Fibroblast of the aortic adventitia (primary cell): ENCODE results near the gene SSNA1. TPM values are rescaled to one million over a fixed set of nuclear protein-coding genes. Genes with fewer than 3 reads are reported as not detected.
"Not testable (repeated sequence)": the region's sequence is repeated elsewhere in the genome, so short reads cannot be mapped to it uniquely, and the experiment has no call there.

Experiments used
- DNase-seq: peaks from one replicate; pipeline ENCODE4 v3.0.0-alpha.2; 2010; ENCODE audit warnings: low read depth
- H3K4me3 ChIP-seq: 2 replicates; pipeline ENCODE4 v1.5.1; 2011; ENCODE audit warnings: low read depth, mild to moderate bottlenecking, control low read depth, low read length, moderate library complexity
- small RNA-seq: library from RNA; depleted of rRNA; stranded (forward); fragments of <200 nt; gene quantifications from one replicate; pipeline ENCODE3, GENCODE V24; 2012
- total RNA-seq: library from RNA; depleted of rRNA; stranded (reverse); fragments of >200 nt; gene quantifications from 2 replicates; pipeline ENCODE4 v1.2.3, GENCODE V29; 2012; ENCODE audit warnings: low replicate concordance
- TF ChIP-seq, protein P1 (sequence below): IDR thresholded peaks from 2 replicates; pipeline ENCODE4 v1.5.1; 2011; ENCODE audit warnings: mild to moderate bottlenecking, low read length, control low read depth, inconsistent platforms; ENCODE audit not compliant: insufficient read depth

SSNA1 gene
- total RNA-seq, 1 donor, result 51.5 TPM

DNA sequence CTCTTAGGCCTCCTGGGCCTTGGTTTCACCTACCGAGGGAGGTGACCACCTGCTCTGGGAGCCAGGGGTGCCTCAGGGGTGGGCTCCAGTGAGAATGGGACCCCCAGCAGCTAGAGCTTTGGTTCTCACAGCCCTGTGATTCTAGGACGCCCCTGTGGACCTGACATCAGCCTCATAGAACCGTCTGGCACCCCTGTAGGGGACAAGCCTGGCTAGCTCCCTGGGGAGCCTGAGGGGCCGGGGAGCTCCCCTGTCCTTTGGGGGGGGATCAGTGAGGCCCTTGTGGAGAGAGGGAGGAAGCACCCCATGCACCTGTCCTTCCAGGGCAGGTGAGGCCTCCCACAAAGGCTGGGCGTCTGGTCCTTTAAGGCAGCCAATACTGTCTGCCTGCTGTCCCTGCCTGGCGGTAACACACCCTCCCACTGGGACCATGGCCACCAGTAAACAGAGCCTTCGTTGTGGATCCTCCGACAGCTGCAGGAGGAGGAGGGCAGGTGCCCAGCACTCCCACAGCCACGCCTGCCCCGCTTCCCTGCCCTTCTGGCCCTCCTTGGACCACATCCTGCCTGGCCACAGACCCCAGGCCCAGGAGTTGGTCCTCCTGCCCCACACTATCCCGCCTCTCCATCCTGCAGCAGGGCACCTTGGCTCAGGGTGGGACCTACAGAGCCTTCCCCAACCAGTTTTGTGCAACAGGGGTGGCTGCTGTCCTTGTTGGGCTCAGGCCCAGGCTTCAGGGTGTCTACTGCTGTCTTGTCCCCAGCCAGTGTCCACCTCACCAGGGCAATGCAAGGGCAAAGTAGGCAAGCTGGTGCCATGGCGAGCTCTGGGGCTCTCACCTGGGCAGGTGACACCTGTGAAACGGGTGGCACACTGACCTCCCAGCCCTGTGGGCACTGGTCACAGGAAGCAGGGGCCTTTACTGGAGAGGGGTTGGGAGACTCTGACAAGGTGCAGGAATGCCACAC is 49.6 kb downstream of the SSNA1 start:
- TF ChIP-seq, protein P1, sequence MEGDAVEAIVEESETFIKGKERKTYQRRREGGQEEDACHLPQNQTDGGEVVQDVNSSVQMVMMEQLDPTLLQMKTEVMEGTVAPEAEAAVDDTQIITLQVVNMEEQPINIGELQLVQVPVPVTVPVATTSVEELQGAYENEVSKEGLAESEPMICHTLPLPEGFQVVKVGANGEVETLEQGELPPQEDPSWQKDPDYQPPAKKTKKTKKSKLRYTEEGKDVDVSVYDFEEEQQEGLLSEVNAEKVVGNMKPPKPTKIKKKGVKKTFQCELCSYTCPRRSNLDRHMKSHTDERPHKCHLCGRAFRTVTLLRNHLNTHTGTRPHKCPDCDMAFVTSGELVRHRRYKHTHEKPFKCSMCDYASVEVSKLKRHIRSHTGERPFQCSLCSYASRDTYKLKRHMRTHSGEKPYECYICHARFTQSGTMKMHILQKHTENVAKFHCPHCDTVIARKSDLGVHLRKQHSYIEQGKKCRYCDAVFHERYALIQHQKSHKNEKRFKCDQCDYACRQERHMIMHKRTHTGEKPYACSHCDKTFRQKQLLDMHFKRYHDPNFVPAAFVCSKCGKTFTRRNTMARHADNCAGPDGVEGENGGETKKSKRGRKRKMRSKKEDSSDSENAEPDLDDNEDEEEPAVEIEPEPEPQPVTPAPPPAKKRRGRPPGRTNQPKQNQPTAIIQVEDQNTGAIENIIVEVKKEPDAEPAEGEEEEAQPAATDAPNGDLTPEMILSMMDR, result no peak

DNA sequence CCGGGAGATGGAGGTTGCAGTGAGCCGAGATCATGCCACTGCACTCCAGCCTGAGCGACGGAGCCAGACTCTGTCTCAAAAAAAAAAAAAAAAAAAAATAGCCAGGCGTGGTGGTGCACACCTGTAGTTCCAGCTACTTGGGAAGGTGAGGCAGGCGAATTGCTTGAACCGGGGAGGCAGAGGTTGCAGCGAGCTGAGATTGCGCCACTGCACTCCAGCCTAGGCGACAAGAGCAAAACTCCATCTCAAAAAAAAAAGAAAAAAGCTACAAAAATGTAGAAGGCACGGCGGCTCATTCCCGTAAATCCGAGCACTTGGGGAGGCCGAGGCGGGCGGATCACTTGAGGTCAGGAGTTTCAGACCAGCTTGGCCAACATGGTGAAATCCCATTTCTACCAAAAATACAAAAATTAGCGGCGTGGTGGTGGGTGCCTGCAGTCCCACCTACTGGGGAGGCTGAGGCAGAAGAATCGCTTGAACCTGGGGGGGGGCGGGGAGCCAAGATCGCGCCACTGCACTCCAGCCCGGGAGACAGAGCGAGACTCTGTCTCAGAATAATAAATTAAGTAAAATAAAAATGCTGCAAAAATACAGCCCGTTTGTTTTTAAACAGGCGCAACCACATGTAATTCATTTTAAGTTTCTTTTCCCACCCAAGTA is 51.2 kb downstream of the SSNA1 start:
- peak overlapping the region; percentile 72 for H3K4me3 ChIP-seq
- DNase-seq, result not testable (repeated sequence)

More for the DNA sequence above, 49.6 kb downstream of the SSNA1 start:
- H3K4me3 ChIP-seq, result no peak overlapping the region
- no peak for DNase-seq

Small RNA genes lying within 50 kb of the gene (small RNA-seq; reads per million reads assigned to genes)
- gene MIR3621, result not detected

Other genes starting within 250 kb of the SSNA1 start
- gene FBXW5, start 243.9 kb upstream of the SSNA1 start, total RNA-seq, result 52.6 and 139 TPM in 2 replicates
- 0.36 TPM in 1 of 2 replicates, not detected in the other for gene C8G, start 243.4 kb upstream of the SSNA1 start, total RNA-seq
- not detected in 2 replicates for gene LCN12, start 236.4 kb upstream of the SSNA1 start, total RNA-seq
- 27.6 and 32.8 TPM in 2 replicates for gene PTGDS, start 211.2 kb upstream of the SSNA1 start, total RNA-seq
- gene LCNL1, start 205.7 kb upstream of the SSNA1 start, total RNA-seq, result 0.54 and 15.3 TPM in 2 replicates
- gene PAXX, start 196.3 kb upstream of the SSNA1 start, total RNA-seq, result 7.1 and 18.3 TPM in 2 replicates
- gene CLIC3, start 192.1 kb upstream of the SSNA1 start, total RNA-seq, result 4.3 and 5.2 TPM in 2 replicates
- 21.0 and 25.0 TPM in 2 replicates for gene ABCA2, start 160.4 kb upstream of the SSNA1 start, total RNA-seq
- gene FUT7, start 156.6 kb upstream of the SSNA1 start, total RNA-seq, result not detected in 2 replicates
- 23.8 and 31.6 TPM in 2 replicates for gene NPDC1, start 142.5 kb upstream of the SSNA1 start, total RNA-seq
- gene ENTPD2, start 134.6 kb upstream of the SSNA1 start, total RNA-seq, result 0.09 TPM in 1 of 2 replicates, not detected in the other
- gene SAPCD2, start 118.1 kb upstream of the SSNA1 start, total RNA-seq, result 0.41 and 1.5 TPM in 2 replicates
- gene UAP1L1, start 111.2 kb upstream of the SSNA1 start, total RNA-seq, result 12.7 and 17.7 TPM in 2 replicates
- 50.8 and 103 TPM in 2 replicates for gene MAN1B1, start 101.7 kb upstream of the SSNA1 start, total RNA-seq
- gene DPP7, start 73.9 kb upstream of the SSNA1 start, total RNA-seq, result 69.5 and 72.3 TPM in 2 replicates
- not detected in 2 replicates for gene GRIN1, start 49.5 kb upstream of the SSNA1 start, total RNA-seq
- not detected in 2 replicates for gene LRRC26, start 18.6 kb upstream of the SSNA1 start, total RNA-seq
- not detected in 2 replicates for gene TMEM210, start 16.6 kb upstream of the SSNA1 start, total RNA-seq
- 25.7 and 28.0 TPM in 2 replicates for gene ANAPC2, start 116 bp upstream of the SSNA1 start, total RNA-seq
- 8.0 and 10.5 TPM in 2 replicates for gene TPRN, start 12.1 kb downstream of the SSNA1 start, total RNA-seq
- 32.3 and 34.7 TPM in 2 replicates for gene TMEM203, start 17.0 kb downstream of the SSNA1 start, total RNA-seq
- 8.5 and 8.6 TPM in 2 replicates for gene NDOR1, start 17.0 kb downstream of the SSNA1 start, total RNA-seq
- 0.45 TPM in 1 of 2 replicates, not detected in the other for gene RNF208, start 33.6 kb downstream of the SSNA1 start, total RNA-seq
- 0.36 and 0.49 TPM in 2 replicates for gene CYSRT1, start 36.5 kb downstream of the SSNA1 start, total RNA-seq
- 0.09 TPM in 1 of 2 replicates, not detected in the other for gene RNF224, start 38.8 kb downstream of the SSNA1 start, total RNA-seq
- not detected in 2 replicates for gene SLC34A3, start 42.2 kb downstream of the SSNA1 start, total RNA-seq
- gene TUBB4B, start 52.6 kb downstream of the SSNA1 start, total RNA-seq, result 21.8 and 195 TPM in 2 replicates
- not detected in 2 replicates for gene STPG3, start 62.6 kb downstream of the SSNA1 start, total RNA-seq
- 27.1 and 43.7 TPM in 2 replicates for gene NELFB, start 66.7 kb downstream of the SSNA1 start, total RNA-seq
- gene TOR4A, start 89.0 kb downstream of the SSNA1 start, total RNA-seq, result 12.6 and 31.3 TPM in 2 replicates
- gene NRARP, start 113.6 kb downstream of the SSNA1 start, total RNA-seq, result 0.09 TPM in 1 of 2 replicates, not detected in the other
- 5.2 and 14.3 TPM in 2 replicates for gene EXD3, start 234.5 kb downstream of the SSNA1 start, total RNA-seq
- gene NOXA1, start 234.7 kb downstream of the SSNA1 start, total RNA-seq, result 0.36 and 0.74 TPM in 2 replicates